GM23248 (cell line): ENCODE results near the gene GDAP2. TPM values are rescaled to one million over a fixed set of nuclear protein-coding genes. Genes with fewer than 3 reads are reported as not detected.

Source experiments
- DNase-seq: peaks from one replicate; pipeline ENCODE4 v3.0.0-alpha.2; 2015
- H2AFZ ChIP-seq: fragments of 200-600 bp; sonication (generic); 2 replicates; pipeline ENCODE4 v1.6.1; 2016; ENCODE audit warnings: antibody characterized with exemption
- H3F3A ChIP-seq: fragments of 200-600 bp; sonication (generic); 2 replicates; pipeline ENCODE4 v1.6.1; 2016; ENCODE audit warnings: mild to moderate bottlenecking, antibody characterized with exemption, mixed run types; ENCODE audit not compliant: insufficient read depth
- H3K27ac ChIP-seq: fragments of 200-600 bp; sonication (generic); 2 replicates; pipeline ENCODE4 v1.5.1; 2016; ENCODE audit warnings: mild to moderate bottlenecking
- H3K27me3 ChIP-seq: fragments of 200-600 bp; sonication (generic); replicated peaks from 2 replicates; pipeline ENCODE4 v1.6.1; 2016; ENCODE audit warnings: mild to moderate bottlenecking; ENCODE audit not compliant: insufficient read depth
- H3K36me3 ChIP-seq: fragments of 200-600 bp; sonication (generic); 2 replicates; pipeline ENCODE4 v1.6.1; 2016; ENCODE audit warnings: low read depth, mild to moderate bottlenecking
- H3K4me1 ChIP-seq: fragments of 200-600 bp; sonication (generic); 2 replicates; pipeline ENCODE4 v1.6.1; 2016; ENCODE audit warnings: mild to moderate bottlenecking; ENCODE audit not compliant: insufficient read depth
- H3K4me2 ChIP-seq: fragments of 200-600 bp; sonication (generic); one replicate; pipeline ENCODE4 v1.6.1; 2016; ENCODE audit warnings: mild to moderate bottlenecking; ENCODE audit not compliant: unreplicated experiment
- H3K4me3 ChIP-seq: fragments of 200-600 bp; sonication (generic); 2 replicates; pipeline ENCODE4 v1.5.1; 2016; ENCODE audit warnings: mild to moderate bottlenecking
- H3K79me2 ChIP-seq: fragments of 200-600 bp; sonication (generic); 2 replicates; pipeline ENCODE4 v1.6.1; 2016; ENCODE audit warnings: mild to moderate bottlenecking; ENCODE audit not compliant: insufficient read depth
- H3K9ac ChIP-seq: fragments of 200-600 bp; sonication (generic); 2 replicates; pipeline ENCODE4 v1.6.1; 2016; ENCODE audit warnings: mild to moderate bottlenecking
- H3K9me2 ChIP-seq: fragments of 200-600 bp; sonication (generic); 2 replicates; pipeline ENCODE4 v1.6.1; 2016; ENCODE audit warnings: mixed run types, mild to moderate bottlenecking, moderate library complexity; ENCODE audit not compliant: insufficient read depth
- H3K9me3 ChIP-seq: fragments of 200-600 bp; sonication (generic); one replicate; pipeline ENCODE4 v1.6.1; 2017; ENCODE audit warnings: low read depth
- H4K20me1 ChIP-seq: fragments of 200-600 bp; sonication (generic); 2 replicates; pipeline ENCODE4 v1.6.0; 2016; ENCODE audit not compliant: insufficient read depth
- EZH2 ChIP-seq: fragments of 200-600 bp; sonication (generic); IDR thresholded peaks from 2 replicates; pipeline ENCODE4 v1.6.1; 2018; ENCODE audit warnings: antibody characterized with exemption, mild to moderate bottlenecking; ENCODE audit not compliant: insufficient read depth, poor library complexity, severe bottlenecking
- EZH2phosphoT487 ChIP-seq: fragments of 200-600 bp; sonication (generic); IDR thresholded peaks from 2 replicates; pipeline ENCODE4 v1.6.1; 2018; ENCODE audit warnings: antibody characterized with exemption, moderate library complexity, mild to moderate bottlenecking, low read depth; ENCODE audit not compliant: insufficient read depth
- WGBS, 2 experiments: methylation state at CpG; one replicate each; pipeline ENCODE4 v1.1.6; 2015 to 2017; ENCODE audit warnings: low lambda C conversion rate in 2 of 2, low coverage in 1 of 2; ENCODE audit errors: missing lambda C conversion rate in 2 of 2; 5-methylcytosine and 5-hydroxymethylcytosine counted together
- in situ Hi-C: fragments of 300-500 bp; cut with MboI; formaldehyde crosslinking; loops from 2 replicates; pipeline ENCODE4 v1.15.0; 2020
- polyA plus RNA-seq: library from polyadenylated mRNA; unstranded; fragments of >200 nt; fragmentation: Nextera tagmentation; extraction: Ambion mirVana; gene quantifications from 2 replicates; pipeline ENCODE4 v1.2.1, GENCODE V29; 2016
- total RNA-seq: library from RNA; depleted of rRNA; stranded (reverse); fragments of >200 nt; shearing (Covaris generic); gene quantifications from 2 replicates; pipeline ENCODE4 v1.2.3, GENCODE V29; 2014

GDAP2 gene
- total and polyA plus RNA-seq, 2 experiments from 2014 or later = 17.9 to 19.6 TPM

DNA sequence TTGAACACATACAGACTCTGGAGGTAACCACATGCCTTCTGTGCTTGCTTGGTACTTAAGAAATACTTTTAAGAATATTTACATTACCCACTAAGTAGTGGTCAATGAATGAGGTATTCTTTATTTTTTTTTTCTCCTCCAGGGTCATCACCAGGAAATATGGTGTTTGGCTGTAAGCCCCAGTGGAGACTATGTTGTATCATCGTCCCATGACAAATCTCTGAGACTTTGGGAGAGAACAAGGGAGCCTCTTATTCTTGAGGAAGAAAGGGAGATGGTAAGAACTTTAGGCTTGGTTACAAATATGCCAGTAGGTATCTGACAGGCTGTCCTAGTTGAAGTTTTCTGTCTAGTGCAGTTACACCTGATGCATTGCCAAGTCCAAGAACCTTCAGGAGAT, 23.0 kb upstream of the GDAP2 start:
- Histone ChIP-seq H3K27ac (no peak overlapping the region), H3K4me3 (no peak overlapping the region), H3F3A (no peaks in the 10 kb centered on the region), H3K36me3 (peaks cover 76% of the 10 kb centered on the region), H3K4me2 (no peak overlapping the region), H4K20me1 (no peaks in the 10 kb centered on the region), H3K9me3 (no peaks in the 10 kb centered on the region), H3K27me3 (no peaks in the 10 kb centered on the region), H3K79me2 (no peaks in the 10 kb centered on the region), H3K9me2 (no peaks in the 10 kb centered on the region), H3K9ac (no peak overlapping the region), H2AFZ (no peak overlapping the region), H3K4me1 (no peaks in the 10 kb centered on the region)
- TF ChIP-seq EZH2 = no peak
- no peak for TF ChIP-seq EZH2phosphoT487
- WGBS, 2 experiments = 64 to 67% methylated on average over 1 of the region's 1 CpG
- DNase-seq = no peak
- in situ Hi-C loops = no loop called here

DNA sequence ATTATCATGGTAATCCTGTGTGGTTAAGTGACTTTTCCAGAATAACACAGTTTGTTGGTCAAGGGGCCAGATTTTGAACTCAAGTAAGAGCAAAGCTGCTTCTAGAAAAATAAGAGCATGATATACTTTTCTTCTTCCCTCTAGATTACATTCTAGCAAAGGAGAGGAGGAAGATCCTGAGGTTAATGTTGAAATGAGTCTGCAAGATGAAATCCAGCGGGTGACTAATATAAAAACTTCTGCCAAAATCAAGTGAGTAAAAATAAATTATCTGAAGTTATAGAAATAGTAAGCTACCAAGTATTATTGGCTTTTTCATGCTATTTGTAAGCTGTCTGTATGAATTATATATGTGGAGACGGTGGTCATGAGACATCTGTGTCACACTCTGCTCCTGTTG, 12.9 kb upstream of the GDAP2 start:
- no peaks in the 10 kb centered on the region for H3K9me2 ChIP-seq
- TF ChIP-seq EZH2 (no peak), EZH2phosphoT487 (no peak)
- H3K9me3 ChIP-seq = no peaks in the 10 kb centered on the region
- no peak overlapping the region for H2AFZ ChIP-seq
- no peak overlapping the region for H3K4me3 ChIP-seq
- DNase-seq = peak; percentile 57
- H3K36me3 ChIP-seq = peaks cover 64% of the 10 kb centered on the region
- in situ Hi-C loops = no loop called here
- H3K4me1 ChIP-seq = 0 out of 2 replicates have a peak, but pooled peaks cover 6% of the 10 kb centered on the region
- peak overlapping the region; percentile 10 for H3K27ac ChIP-seq
- no peaks in the 10 kb centered on the region for H3K27me3 ChIP-seq
- H4K20me1 ChIP-seq = no peaks in the 10 kb centered on the region
- H3K4me2 ChIP-seq = no peak overlapping the region
- no peaks in the 10 kb centered on the region for H3K79me2 ChIP-seq
- no peak overlapping the region for H3K9ac ChIP-seq
- 93 to 97% methylated on average over 2 of the region's 2 CpGs for WGBS, 2 experiments
- 0 out of 2 replicates have a peak, but pooled peaks cover 8% of the 10 kb centered on the region for H3F3A ChIP-seq

DNA sequence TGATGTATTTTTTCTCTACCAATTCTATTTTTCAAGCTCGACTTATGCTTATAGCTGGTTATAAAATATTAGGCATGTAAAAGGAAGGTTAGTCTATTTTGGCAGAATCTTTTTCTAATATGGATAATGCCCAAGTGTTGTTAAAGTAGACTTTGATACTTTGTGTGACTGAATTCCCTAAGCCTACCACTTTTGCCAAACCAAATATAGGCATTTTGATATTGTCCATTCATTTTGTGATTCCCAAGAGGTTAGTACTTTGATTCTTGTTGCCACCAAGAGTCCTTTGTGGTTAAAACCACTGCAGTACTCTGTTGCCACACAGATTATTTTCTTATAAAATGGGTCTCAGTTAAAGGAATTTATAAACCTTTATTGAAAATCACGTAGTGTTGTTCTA, 4.3 kb upstream of the GDAP2 start:
- Histone ChIP-seq H3K4me3 (no peak overlapping the region), H3K79me2 (peaks cover 54% of the 10 kb centered on the region), H3K36me3 (peaks cover 19% of the 10 kb centered on the region), H3K27ac (no peak overlapping the region), H4K20me1 (no peaks in the 10 kb centered on the region), H3K4me2 (no peak overlapping the region), H3K4me1 (peaks cover 16% of the 10 kb centered on the region), H3K9me3 (no peaks in the 10 kb centered on the region), H3K9me2 (no peaks in the 10 kb centered on the region), H3F3A (peaks cover 3% of the 10 kb centered on the region), H3K9ac (no peak overlapping the region), H2AFZ (no peak overlapping the region), H3K27me3 (no peaks in the 10 kb centered on the region)
- in situ Hi-C loops = no loop called here
- 75 to 84% methylated on average over 2 of the region's 2 CpGs for WGBS, 2 experiments
- no peak for TF ChIP-seq EZH2
- no peak for TF ChIP-seq EZH2phosphoT487
- DNase-seq = no peak

DNA sequence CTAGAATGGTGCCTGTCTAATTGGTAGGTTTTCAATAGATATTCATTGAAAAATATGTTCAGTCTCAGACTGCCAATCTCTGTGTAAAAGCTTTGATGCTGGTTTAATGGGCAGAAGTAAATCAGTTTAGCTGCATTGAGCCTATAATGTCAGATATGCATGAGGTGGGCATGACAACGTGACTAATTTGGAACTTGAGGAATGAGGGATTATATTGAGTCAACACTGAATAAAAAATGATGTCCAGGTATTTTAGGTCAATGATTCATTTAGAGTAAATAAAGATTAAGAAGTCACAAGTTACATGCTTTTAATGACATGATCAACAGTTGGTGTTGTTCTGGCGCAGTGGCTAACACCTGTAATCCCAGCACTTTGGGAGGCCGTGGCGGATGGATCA, 3.2 kb upstream of the GDAP2 start:
- Histone ChIP-seq H3K9ac (no peak overlapping the region), H4K20me1 (no peaks in the 10 kb centered on the region), H3K9me2 (no peaks in the 10 kb centered on the region), H3K27me3 (no peaks in the 10 kb centered on the region), H2AFZ (no peak overlapping the region), H3K9me3 (no peaks in the 10 kb centered on the region), H3F3A (peaks cover 10% of the 10 kb centered on the region), H3K27ac (no peak overlapping the region), H3K4me2 (no peak overlapping the region), H3K4me1 (peaks cover 26% of the 10 kb centered on the region), H3K79me2 (peaks cover 66% of the 10 kb centered on the region), H3K36me3 (peaks cover 18% of the 10 kb centered on the region), H3K4me3 (no peak overlapping the region)
- in situ Hi-C loops = no loop called here
- DNase-seq = no peak
- TF ChIP-seq EZH2 (no peak), EZH2phosphoT487 (no peak)
- 99% methylated on average over 4 of the region's 4 CpGs for WGBS, 2 experiments

DNA sequence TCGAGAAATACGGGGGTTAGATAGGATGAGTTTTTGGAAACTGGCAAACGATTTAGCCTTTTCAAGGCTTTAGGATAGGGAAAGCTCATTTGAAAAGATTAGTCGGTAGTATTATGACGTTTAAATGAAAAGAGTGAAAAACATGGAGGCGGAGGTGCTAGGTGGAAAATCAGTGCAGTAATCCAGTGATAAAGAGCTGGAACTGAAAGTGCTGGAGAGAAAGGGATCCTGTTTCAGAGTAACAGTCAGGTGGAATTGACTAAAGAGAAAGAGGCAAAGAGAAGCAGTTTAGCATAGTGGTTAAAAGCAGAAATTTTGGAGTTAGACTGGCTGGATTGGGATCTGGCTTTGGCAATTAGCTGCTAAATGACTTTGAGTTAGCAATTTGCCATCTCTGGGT, 1.1 kb upstream of the GDAP2 start:
- in situ Hi-C loops = no loop called here
- Histone ChIP-seq H3K9ac (peak overlapping the region; percentile 83), H2AFZ (peak overlapping the region; percentile 95), H4K20me1 (peaks cover 3% of the 10 kb centered on the region; the same call in 1 of the 2 replicates), H3K9me2 (no peaks in the 10 kb centered on the region), H3K4me2 (peak overlapping the region; percentile 88), H3K27ac (peak overlapping the region; percentile 59), H3F3A (peaks cover 10% of the 10 kb centered on the region), H3K27me3 (no peaks in the 10 kb centered on the region), H3K79me2 (peaks cover 86% of the 10 kb centered on the region), H3K4me3 (peak overlapping the region; percentile 97), H3K36me3 (peaks cover 6% of the 10 kb centered on the region; the same call in 1 of the 2 replicates), H3K4me1 (peaks cover 32% of the 10 kb centered on the region), H3K9me3 (no peaks in the 10 kb centered on the region)
- no peak for TF ChIP-seq EZH2
- no peak for TF ChIP-seq EZH2phosphoT487
- peak; percentile 41 for DNase-seq
- 2 to 5% methylated on average over 6 of the region's 6 CpGs for WGBS, 2 experiments
